ENCODE data around the gene HIVEP1.

HIVEP1 gene

GRCh38 chr6:12132351-12133222, 120.5 kb downstream of the HIVEP1 start:
- H3K36me3 ChIP-seq (ENCODE audit: insufficient read depth, low read length) = peaks cover 3% of the 10 kb centered on the region
- H3K4me2 ChIP-seq (ENCODE audit: low read length) = no peak overlapping the region

DNA sequence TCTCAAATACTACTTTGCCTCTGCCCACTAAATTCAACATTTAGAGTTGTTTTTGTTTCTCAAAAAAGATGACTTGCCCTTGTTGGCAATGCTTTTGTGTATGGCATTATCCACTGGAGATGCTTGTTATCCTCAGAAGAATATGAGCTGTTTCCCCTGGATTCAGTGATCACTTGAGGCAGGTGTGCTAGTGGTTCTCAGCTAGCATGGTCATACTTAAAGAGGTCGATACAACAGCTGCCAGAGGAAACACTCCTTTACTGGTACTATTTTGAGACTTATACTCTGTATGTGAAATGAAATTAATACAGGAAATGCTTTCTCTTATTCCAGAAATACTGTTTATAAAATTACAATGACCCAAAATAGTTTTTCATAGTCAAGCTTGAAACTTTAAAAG, 122.5 kb downstream of the HIVEP1 start:
- no peak overlapping the region for H3K9ac ChIP-seq (ENCODE audit: low read depth, low read length)
- peaks cover 12% of the 10 kb centered on the region for H3K36me3 ChIP-seq (ENCODE audit: insufficient read depth, low read length)
- H3K9me3 ChIP-seq (replicated peaks; ENCODE audit: low read length) = no peaks in the 10 kb centered on the region
- peaks cover 25% of the 10 kb centered on the region for H3K4me1 ChIP-seq (ENCODE audit: control insufficient read depth, insufficient read depth, low read length)
- no peak overlapping the region for H3K4me3 ChIP-seq (ENCODE audit: low read length)
- H3K27me3 ChIP-seq (ENCODE audit: control insufficient read depth, insufficient read depth, low read length) = no peaks in the 10 kb centered on the region
- H3K4me2 ChIP-seq (ENCODE audit: low read length) = no peak overlapping the region

More at GRCh38 chr6:12132351-12133222, 120.5 kb downstream of the HIVEP1 start:
- H3K27me3 ChIP-seq (ENCODE audit: control insufficient read depth, insufficient read depth, low read length) = no peaks in the 10 kb centered on the region
- H3K4me1 ChIP-seq (ENCODE audit: control insufficient read depth, insufficient read depth, low read length) = peaks cover 20% of the 10 kb centered on the region
- H3K9me3 ChIP-seq (replicated peaks; ENCODE audit: low read length) = no peaks in the 10 kb centered on the region
- no peak overlapping the region for H3K9ac ChIP-seq (ENCODE audit: low read depth, low read length)
- H3K4me3 ChIP-seq (ENCODE audit: low read length) = no peak overlapping the region

DNA sequence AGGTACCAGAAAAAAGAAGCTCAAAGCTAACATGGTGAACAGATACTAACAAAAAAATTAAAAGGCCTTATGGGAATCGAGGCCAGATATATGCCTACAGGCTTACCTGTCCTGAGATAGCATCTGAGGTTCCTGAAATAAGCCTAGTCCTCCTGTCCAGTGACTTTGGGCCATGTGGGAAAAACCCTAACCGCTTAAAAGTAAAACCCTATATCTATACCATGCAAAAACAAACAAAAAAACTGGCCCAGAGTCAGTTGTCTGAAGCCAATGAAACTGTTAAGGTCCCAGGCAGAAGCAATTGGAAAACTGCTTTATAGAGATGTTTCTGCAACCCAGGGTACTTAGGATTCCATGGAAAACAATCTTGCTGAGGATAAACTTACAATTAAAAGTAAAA, 122.9 kb downstream of the HIVEP1 start:
- H3K4me2 ChIP-seq (ENCODE audit: low read length) = no peak overlapping the region
- no peak overlapping the region for H3K4me3 ChIP-seq (ENCODE audit: low read length)
- peaks cover 25% of the 10 kb centered on the region for H3K4me1 ChIP-seq (ENCODE audit: control insufficient read depth, insufficient read depth, low read length)
- no peaks in the 10 kb centered on the region for H3K9me3 ChIP-seq (replicated peaks; ENCODE audit: low read length)
- H3K36me3 ChIP-seq (ENCODE audit: insufficient read depth, low read length) = peaks cover 16% of the 10 kb centered on the region
- no peaks in the 10 kb centered on the region for H3K27me3 ChIP-seq (ENCODE audit: control insufficient read depth, insufficient read depth, low read length)
- H3K9ac ChIP-seq (ENCODE audit: low read depth, low read length) = no peak overlapping the region

DNA sequence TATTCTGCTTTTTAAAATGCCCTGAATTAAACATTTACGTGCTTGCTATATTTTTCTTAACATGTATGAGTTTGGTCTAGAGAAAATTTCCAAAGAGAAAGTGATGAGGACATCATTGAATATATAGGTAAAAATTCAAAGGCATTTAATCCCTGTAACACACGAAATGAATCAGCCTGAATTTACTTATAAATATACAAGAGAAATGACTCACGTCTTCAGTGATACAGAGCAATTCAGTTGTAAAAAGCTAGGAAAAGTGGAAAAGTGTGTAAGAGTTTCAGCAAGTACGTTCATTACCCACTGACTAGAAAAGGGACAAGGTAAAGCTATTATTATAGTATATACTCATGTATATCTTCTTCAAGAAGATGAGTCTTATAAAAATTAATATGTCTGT, 124.8 kb downstream of the HIVEP1 start:
- no peaks in the 10 kb centered on the region for H3K27me3 ChIP-seq (ENCODE audit: control insufficient read depth, insufficient read depth, low read length)
- peaks cover 24% of the 10 kb centered on the region for H3K4me1 ChIP-seq (ENCODE audit: control insufficient read depth, insufficient read depth, low read length)
- H3K4me3 ChIP-seq (ENCODE audit: low read length) = no peak overlapping the region
- peak overlapping the region; percentile 17 for H3K9ac ChIP-seq (ENCODE audit: low read depth, low read length)
- peaks cover 22% of the 10 kb centered on the region for H3K36me3 ChIP-seq (ENCODE audit: insufficient read depth, low read length)
- H3K4me2 ChIP-seq (ENCODE audit: low read length) = peak overlapping the region; percentile 26
- H3K9me3 ChIP-seq (replicated peaks; ENCODE audit: low read length) = no peaks in the 10 kb centered on the region

DNA sequence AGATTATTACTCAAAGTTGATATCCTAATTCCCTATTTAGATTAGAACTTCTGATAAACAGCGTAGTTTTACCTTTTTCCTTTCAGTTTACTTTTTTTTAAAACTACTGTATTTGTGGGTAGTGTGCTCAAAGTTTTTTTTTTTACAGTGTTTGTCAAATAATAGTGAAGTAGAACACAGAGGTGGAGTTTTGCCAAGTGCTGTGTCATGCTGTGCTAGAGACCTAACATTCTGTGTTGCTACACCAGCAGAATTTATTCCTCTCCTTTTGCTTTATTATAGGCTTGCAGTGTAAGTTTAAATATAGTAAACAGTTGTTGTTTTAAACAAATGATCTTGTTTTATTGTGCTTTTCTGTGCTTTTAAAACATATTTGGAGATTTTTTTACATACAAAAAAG, 125.4 kb downstream of the HIVEP1 start:
- Histone ChIP-seq H3K27me3 (ENCODE audit: control insufficient read depth, insufficient read depth, low read length) (no peaks in the 10 kb centered on the region), H3K4me1 (ENCODE audit: control insufficient read depth, insufficient read depth, low read length) (peaks cover 18% of the 10 kb centered on the region), H3K4me3 (ENCODE audit: low read length) (no peak overlapping the region), H3K9me3 (replicated peaks; ENCODE audit: low read length) (no peaks in the 10 kb centered on the region), H3K4me2 (ENCODE audit: low read length) (peak overlapping the region; percentile 26), H3K36me3 (ENCODE audit: insufficient read depth, low read length) (peaks cover 22% of the 10 kb centered on the region), H3K9ac (ENCODE audit: low read depth, low read length) (peak overlapping the region; percentile 17)

DNA sequence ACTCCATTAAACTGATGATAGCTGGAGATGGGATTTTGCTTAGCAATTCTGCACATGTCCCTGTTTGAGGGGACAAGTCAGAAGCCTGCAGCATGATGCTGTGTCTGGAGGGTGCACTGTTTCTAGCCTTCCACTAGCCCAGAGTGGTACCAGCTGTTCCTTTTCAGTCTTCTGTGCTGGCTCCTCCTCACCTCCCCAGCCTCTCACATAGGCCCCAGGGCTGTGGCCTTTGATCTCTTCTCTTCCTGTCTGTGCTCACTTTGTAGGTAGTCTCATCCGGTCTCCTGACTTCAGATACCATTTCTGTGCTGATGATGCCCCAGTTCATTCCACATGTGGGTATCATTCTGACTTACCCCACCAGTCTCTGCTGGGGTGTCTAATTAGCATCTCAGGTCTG, 126.3 kb downstream of the HIVEP1 start:
- Histone ChIP-seq H3K4me3 (ENCODE audit: low read length) (no peak overlapping the region), H3K9ac (ENCODE audit: low read depth, low read length) (no peak overlapping the region), H3K27me3 (ENCODE audit: control insufficient read depth, insufficient read depth, low read length) (no peaks in the 10 kb centered on the region), H3K36me3 (ENCODE audit: insufficient read depth, low read length) (peaks cover 22% of the 10 kb centered on the region), H3K4me2 (ENCODE audit: low read length) (no peak overlapping the region), H3K9me3 (replicated peaks; ENCODE audit: low read length) (no peaks in the 10 kb centered on the region), H3K4me1 (ENCODE audit: control insufficient read depth, insufficient read depth, low read length) (peaks cover 17% of the 10 kb centered on the region)

- H3K36me3 ChIP-seq (ENCODE audit: insufficient read depth, low read length) = peaks cover 22% of the 10 kb centered on the region
- no peaks in the 10 kb centered on the region for H3K9me3 ChIP-seq (replicated peaks; ENCODE audit: low read length)
- H3K4me2 ChIP-seq (ENCODE audit: low read length) = no peak overlapping the region
- no peak overlapping the region for H3K9ac ChIP-seq (ENCODE audit: low read depth, low read length)
- H3K27me3 ChIP-seq (ENCODE audit: control insufficient read depth, insufficient read depth, low read length) = no peaks in the 10 kb centered on the region
- H3K4me1 ChIP-seq (ENCODE audit: control insufficient read depth, insufficient read depth, low read length) = peaks cover 17% of the 10 kb centered on the region
- H3K4me3 ChIP-seq (ENCODE audit: low read length) = no peak overlapping the region
Observed at GRCh38 chr6:12138936-12139335, 126.8 kb downstream of the HIVEP1 start.

GRCh38 chr6:12147557-12148316, 135.6 kb downstream of the HIVEP1 start:
- no peaks in the 10 kb centered on the region for H3K27me3 ChIP-seq (ENCODE audit: control insufficient read depth, insufficient read depth, low read length)
- H3K4me1 ChIP-seq (ENCODE audit: control insufficient read depth, insufficient read depth, low read length) = peaks cover 19% of the 10 kb centered on the region
- peak overlapping the region; percentile 58 for H3K4me2 ChIP-seq (ENCODE audit: low read length)
- H3K4me3 ChIP-seq (ENCODE audit: low read length) = no peak overlapping the region
- H3K9ac ChIP-seq (ENCODE audit: low read depth, low read length) = peak overlapping the region; percentile 26
- no peaks in the 10 kb centered on the region for H3K36me3 ChIP-seq (ENCODE audit: insufficient read depth, low read length)
- H3K9me3 ChIP-seq (replicated peaks; ENCODE audit: low read length) = no peaks in the 10 kb centered on the region

GRCh38 chr6:12148317-12148801, 136.2 kb downstream of the HIVEP1 start:
- Histone ChIP-seq H3K9me3 (replicated peaks; ENCODE audit: low read length) (no peaks in the 10 kb centered on the region), H3K36me3 (ENCODE audit: insufficient read depth, low read length) (no peaks in the 10 kb centered on the region), H3K9ac (ENCODE audit: low read depth, low read length) (peak overlapping the region; percentile 26), H3K4me1 (ENCODE audit: control insufficient read depth, insufficient read depth, low read length) (peaks cover 19% of the 10 kb centered on the region), H3K4me3 (ENCODE audit: low read length) (no peak overlapping the region), H3K4me2 (ENCODE audit: low read length) (peak overlapping the region; percentile 58), H3K27me3 (ENCODE audit: control insufficient read depth, insufficient read depth, low read length) (no peaks in the 10 kb centered on the region)

- H3K4me2 ChIP-seq (ENCODE audit: low read length) = peak overlapping the region; percentile 58
- H3K9me3 ChIP-seq (replicated peaks; ENCODE audit: low read length) = no peaks in the 10 kb centered on the region
- peaks cover 19% of the 10 kb centered on the region for H3K4me1 ChIP-seq (ENCODE audit: control insufficient read depth, insufficient read depth, low read length)
- no peaks in the 10 kb centered on the region for H3K36me3 ChIP-seq (ENCODE audit: insufficient read depth, low read length)
- H3K4me3 ChIP-seq (ENCODE audit: low read length) = no peak overlapping the region
- no peaks in the 10 kb centered on the region for H3K27me3 ChIP-seq (ENCODE audit: control insufficient read depth, insufficient read depth, low read length)
- H3K9ac ChIP-seq (ENCODE audit: low read depth, low read length) = peak overlapping the region; percentile 26
Observed at GRCh38 chr6:12148841-12149240, 136.7 kb downstream of the HIVEP1 start.

DNA sequence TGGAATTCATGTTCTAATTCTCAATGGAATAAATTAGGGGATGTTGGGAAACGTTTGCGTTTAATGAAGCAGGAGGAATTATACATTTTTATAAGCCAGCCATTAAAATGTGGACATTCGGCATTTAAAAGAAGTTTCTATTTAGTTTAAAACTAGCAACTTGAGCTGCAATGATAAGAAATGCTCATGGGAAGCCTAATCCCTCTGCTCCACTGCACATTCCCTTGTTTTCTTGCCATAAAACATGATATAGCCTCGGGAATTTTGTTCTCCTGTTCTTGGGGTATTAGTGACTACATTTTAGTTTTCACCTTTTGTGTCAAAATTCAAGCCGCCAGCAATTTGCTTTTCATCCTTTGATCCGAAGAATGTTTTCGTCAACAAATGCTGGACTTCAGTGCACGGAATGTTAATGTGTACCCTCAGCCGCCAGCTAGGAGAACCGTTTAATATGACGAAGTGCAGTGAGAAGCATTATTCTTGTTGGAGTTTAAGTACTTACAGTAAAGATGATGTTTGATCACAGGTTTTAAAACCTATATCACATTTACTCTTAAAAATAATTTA, 137.9 kb downstream of the HIVEP1 start:
- H3K4me2 ChIP-seq (ENCODE audit: low read length) = no peak overlapping the region
- no peaks in the 10 kb centered on the region for H3K27me3 ChIP-seq (ENCODE audit: control insufficient read depth, insufficient read depth, low read length)
- no peaks in the 10 kb centered on the region for H3K36me3 ChIP-seq (ENCODE audit: insufficient read depth, low read length)

More for the DNA sequence above, 137.9 kb downstream of the HIVEP1 start:
- Histone ChIP-seq H3K9me3 (replicated peaks; ENCODE audit: low read length) (no peaks in the 10 kb centered on the region), H3K9ac (ENCODE audit: low read depth, low read length) (no peak overlapping the region), H3K4me3 (ENCODE audit: low read length) (no peak overlapping the region), H3K4me1 (ENCODE audit: control insufficient read depth, insufficient read depth, low read length) (peaks cover 19% of the 10 kb centered on the region)

Data from skeletal muscle satellite cell (primary cell).